Fibroblast of pulmonary artery (primary cell): Measurements from ENCODE around the gene PARD3.

Experiments used
- DNase-seq: peaks from one replicate; pipeline ENCODE4 v3.0.0-alpha.2; 2010; ENCODE audit warnings: low read depth
- H3K4me3 ChIP-seq: replicated peaks from 2 replicates; pipeline ENCODE4 v1.5.1; 2011; ENCODE audit warnings: low read depth, mild to moderate bottlenecking, control low read depth, low read length, moderate library complexity
- TF ChIP-seq, protein P1 (sequence below): IDR thresholded peaks from 2 replicates; pipeline ENCODE4 v1.5.1; 2011; ENCODE audit warnings: mild to moderate bottlenecking, control low read depth, low read length, inconsistent platforms; ENCODE audit errors: missing control alignments

Gene PARD3

DNA sequence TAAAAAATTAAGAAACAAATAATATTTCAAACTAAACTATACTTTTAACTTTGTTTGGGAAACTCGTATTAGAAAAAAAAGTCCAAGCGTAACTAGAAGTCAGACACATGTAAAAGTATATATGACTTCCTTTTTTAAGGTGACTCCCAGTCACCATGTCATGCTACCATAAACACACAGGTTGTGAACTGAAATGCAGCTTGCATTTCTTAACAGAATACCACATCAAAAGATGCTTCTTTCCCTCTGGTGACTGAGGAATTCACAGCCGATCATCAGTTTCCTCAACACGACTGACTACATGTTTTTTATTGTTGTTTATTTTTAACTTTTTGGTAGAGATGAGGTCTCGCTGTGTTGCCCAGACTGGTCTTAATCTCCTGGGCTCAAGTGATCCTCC is 445.0 kb downstream of the PARD3 start:
- TF ChIP-seq, protein P1, sequence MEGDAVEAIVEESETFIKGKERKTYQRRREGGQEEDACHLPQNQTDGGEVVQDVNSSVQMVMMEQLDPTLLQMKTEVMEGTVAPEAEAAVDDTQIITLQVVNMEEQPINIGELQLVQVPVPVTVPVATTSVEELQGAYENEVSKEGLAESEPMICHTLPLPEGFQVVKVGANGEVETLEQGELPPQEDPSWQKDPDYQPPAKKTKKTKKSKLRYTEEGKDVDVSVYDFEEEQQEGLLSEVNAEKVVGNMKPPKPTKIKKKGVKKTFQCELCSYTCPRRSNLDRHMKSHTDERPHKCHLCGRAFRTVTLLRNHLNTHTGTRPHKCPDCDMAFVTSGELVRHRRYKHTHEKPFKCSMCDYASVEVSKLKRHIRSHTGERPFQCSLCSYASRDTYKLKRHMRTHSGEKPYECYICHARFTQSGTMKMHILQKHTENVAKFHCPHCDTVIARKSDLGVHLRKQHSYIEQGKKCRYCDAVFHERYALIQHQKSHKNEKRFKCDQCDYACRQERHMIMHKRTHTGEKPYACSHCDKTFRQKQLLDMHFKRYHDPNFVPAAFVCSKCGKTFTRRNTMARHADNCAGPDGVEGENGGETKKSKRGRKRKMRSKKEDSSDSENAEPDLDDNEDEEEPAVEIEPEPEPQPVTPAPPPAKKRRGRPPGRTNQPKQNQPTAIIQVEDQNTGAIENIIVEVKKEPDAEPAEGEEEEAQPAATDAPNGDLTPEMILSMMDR = no peak
- no peak for DNase-seq

DNA sequence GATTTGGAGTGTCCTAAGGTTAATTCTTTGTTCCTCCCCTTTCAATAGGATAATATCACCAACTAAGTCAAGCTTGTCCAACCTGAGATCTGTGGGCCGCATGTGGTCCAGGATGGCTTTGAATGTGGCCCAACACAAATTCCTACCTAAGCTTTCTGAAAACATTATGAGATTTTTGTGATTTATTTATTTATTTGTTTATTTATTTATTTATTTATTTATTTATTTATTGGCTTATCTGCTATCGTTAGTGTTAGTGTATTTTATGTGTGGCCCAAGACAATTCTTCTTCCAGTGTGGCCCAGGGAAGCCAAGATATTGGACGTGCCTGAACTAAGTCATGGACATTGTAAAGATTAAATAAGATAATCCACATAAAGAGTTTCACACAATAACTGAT is 446.0 kb downstream of the PARD3 start:
- no peak for DNase-seq
- no peak overlapping the region for H3K4me3 ChIP-seq
- TF ChIP-seq, protein P1 = no peak

More for the DNA sequence above, 445.0 kb downstream of the PARD3 start:
- no peak overlapping the region for H3K4me3 ChIP-seq

DNA sequence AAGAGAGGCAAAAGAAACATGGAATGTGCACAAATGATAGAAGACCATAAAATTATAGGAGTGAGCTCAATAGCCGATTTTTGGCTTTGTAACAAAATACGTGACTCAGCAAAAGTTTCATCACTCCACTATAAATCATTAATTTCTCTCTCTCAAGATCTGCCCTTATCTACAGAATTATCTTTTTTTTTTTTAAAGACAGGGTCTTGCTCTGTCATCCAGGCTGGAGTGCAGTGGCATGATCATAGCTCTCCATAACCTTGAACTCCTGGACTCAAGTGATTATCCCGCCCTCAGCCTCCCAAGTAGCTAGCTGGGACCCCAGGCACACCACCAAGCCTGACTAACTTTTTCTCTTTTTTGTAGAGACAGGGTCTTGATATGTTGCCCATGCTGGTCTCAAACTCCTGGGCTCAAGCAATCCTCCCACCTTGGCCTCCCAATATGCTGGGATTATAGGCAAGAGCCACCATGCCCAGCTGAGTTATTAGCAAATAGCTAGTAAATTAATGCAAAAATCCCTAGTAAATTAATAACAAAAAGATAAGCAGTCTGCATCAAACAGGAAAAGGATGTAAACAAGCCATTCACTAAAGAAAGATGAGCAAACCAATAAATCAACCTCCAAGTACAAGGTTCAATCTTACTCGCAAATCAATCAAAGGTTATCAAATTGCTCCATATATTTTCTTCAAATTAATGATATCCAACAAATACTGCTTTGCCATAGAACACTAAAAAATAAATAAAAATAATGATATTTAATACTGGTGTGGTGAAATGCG is 450.7 kb downstream of the PARD3 start:
- no peak overlapping the region for H3K4me3 ChIP-seq
- TF ChIP-seq, protein P1 = no peak
- peak; percentile 16 for DNase-seq

DNA sequence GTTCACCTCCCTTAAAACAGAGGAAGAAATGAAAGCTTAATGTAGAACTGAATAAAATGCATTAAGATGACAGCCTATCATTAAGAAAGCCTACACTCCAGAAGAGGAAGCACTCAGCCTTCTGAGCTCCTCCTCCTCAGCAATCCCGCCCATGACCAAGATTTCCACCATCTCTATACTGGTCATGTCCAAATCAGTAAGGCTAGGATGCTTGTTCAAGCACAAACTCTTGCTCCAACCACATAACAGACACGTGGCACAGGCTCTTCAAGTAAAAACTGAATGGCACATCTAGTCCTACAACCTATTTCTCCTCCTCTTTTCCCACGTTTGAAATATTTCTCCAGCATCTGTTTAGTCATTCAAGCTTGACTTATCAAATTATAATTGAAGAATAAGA is 454.1 kb downstream of the PARD3 start:
- no peak overlapping the region for H3K4me3 ChIP-seq
- TF ChIP-seq, protein P1 = no peak
- DNase-seq = no peak

DNA sequence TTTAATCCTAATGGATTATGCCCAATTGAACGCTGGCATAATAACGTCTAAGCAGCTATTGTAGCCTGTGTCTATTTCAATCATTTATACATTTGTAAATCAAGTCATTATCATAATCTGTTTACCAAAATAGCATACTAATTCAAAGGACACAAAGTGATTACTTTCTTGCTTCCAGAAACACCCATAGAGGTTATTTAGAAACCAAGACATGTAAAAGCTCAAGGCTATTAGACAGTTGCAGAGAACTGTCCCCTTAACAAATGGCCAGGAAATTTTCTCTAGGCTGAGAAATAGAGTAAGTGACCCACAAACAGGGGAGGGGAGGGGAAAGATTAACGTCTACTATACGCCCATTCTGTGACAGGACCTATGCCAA is 455.7 kb downstream of the PARD3 start:
- DNase-seq = no peak
- TF ChIP-seq, protein P1 = no peak

DNA sequence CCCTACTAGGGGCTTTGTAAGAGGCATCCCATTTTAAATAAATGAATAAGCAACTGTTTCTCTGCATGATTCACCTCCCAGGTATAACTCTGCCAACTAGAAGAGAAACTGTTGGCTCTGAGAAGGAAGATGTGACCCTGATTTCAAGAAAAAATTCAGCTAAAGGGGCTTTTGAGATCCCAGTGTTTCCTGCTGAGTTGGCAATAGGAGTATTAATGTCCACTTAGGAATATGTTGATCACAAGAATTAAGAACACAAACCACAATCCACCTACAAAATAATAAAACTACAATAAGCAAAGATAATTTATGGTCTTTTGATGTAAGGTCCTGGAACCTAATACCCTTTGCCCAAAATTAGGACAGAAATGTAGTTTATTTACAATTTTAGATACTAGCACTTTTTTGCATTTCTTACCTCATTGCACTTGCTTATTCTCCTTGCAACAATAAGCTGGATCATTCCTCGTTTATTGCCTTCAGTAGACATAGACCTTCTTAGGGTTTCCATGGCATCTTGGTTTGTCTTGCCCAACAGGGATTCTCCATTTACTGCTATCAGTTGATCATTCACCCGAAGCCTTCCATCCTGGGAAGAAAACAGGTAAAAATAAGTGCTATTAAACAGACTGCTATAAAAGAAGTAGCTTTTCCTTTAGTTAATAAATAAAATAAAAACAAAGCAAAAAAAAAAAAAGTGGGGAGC is 456.2 kb downstream of the PARD3 start:
- TF ChIP-seq, protein P1 = no peak
- DNase-seq = no peak
- no peak overlapping the region for H3K4me3 ChIP-seq

More for the DNA sequence above, 455.7 kb downstream of the PARD3 start:
- H3K4me3 ChIP-seq = no peak overlapping the region
